ENCODE data around the gene PKIB. TPM values are rescaled to one million over a fixed set of nuclear protein-coding genes. Genes with fewer than 3 reads are reported as not detected.
A peak's percentile ranks its signal among the peaks of the same experiment; 100 is the strongest.

PKIB gene, protein sequence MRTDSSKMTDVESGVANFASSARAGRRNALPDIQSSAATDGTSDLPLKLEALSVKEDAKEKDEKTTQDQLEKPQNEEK
- total RNA-seq: 1 to 10 TPM; 2.5 to 2.6 TPM
- polyA plus RNA-seq: 1 to 10 TPM; 3.5 to 5.1 TPM

DNA sequence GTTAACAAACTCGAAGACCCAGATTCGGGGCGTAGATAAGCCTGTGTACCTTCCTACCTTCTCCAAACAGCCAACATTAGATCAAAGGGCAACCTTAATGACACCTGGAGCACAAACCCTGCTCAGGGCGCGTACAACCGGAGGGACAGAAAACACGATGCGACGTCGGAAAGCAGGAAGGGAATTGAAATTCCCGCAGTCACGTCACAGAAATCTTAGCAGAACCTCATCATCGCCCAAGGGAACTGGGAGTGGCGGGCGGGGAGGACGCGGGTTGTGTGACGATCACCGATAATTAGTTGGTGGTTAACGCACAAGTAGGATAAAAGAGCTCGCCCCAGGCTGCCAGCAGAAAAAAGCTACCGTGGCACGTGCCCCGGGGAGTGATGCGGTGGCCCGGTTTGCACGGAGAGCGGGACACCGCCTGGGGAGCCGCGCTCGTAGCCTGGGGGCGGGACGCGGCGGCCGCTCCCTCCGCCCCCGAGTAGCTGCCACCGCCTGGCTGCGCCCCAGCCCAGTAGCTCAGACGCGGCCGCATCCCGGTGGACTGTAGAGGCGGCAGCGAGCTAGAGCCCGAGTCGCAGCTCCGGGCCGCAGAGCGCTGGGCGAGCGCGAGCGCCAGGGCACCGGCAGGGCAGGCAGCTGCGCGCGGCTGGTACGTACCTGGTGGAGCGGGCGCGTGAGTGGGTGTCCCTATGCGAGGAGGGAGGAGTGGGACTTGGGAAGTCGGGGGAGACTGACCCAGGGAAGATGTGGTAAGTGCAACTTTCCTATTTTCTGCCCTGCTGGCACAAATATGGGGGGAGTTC, at the start of gene PKIB:
PKIB (plus strand) TSS at position 525 of the 809 bp plus-strand sequence. CDS start 107,390 bp downstream, outside the sequence.
- H3K4me1 ChIP-seq (ENCODE audit: control insufficient read depth in 4 of 4, insufficient read depth in 4 of 4, low read length in 3 of 4): peaks cover 0 to 18% (median 14%) of the 10 kb centered on the region in 4 donors
- DNase-seq (ENCODE audit: low spot score): peak; percentile 58
- TF ChIP-seq RAD21 (IDR thresholded peaks at IDR 0.05): peak in 1 of 2 donors; percentile 54
- TF ChIP-seq, protein P1, sequence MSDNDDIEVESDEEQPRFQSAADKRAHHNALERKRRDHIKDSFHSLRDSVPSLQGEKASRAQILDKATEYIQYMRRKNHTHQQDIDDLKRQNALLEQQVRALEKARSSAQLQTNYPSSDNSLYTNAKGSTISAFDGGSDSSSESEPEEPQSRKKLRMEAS (IDR thresholded peaks at IDR 0.05): no peak
- TF ChIP-seq, protein P2, sequence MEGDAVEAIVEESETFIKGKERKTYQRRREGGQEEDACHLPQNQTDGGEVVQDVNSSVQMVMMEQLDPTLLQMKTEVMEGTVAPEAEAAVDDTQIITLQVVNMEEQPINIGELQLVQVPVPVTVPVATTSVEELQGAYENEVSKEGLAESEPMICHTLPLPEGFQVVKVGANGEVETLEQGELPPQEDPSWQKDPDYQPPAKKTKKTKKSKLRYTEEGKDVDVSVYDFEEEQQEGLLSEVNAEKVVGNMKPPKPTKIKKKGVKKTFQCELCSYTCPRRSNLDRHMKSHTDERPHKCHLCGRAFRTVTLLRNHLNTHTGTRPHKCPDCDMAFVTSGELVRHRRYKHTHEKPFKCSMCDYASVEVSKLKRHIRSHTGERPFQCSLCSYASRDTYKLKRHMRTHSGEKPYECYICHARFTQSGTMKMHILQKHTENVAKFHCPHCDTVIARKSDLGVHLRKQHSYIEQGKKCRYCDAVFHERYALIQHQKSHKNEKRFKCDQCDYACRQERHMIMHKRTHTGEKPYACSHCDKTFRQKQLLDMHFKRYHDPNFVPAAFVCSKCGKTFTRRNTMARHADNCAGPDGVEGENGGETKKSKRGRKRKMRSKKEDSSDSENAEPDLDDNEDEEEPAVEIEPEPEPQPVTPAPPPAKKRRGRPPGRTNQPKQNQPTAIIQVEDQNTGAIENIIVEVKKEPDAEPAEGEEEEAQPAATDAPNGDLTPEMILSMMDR (IDR thresholded peaks at IDR 0.05; ENCODE audit: low read depth, low read length, missing input control): peak; percentile 4
- TF ChIP-seq GABPA (IDR thresholded peaks at IDR 0.05 in 1 of 2, conservative IDR thresholded peaks at IDR 0.05 in 1 of 2): peak in 1 of 2 donors; percentile 16
- TF ChIP-seq SP1 (IDR thresholded peaks at IDR 0.05): peak; percentile 4
- peak in 1 of 2 donors; percentile 36 for TF ChIP-seq HNF4A (conservative IDR thresholded peaks at IDR 0.05)
- TF ChIP-seq RXRA (IDR thresholded peaks at IDR 0.05): peak; percentile 33 to 40
- TF ChIP-seq, protein P3, sequence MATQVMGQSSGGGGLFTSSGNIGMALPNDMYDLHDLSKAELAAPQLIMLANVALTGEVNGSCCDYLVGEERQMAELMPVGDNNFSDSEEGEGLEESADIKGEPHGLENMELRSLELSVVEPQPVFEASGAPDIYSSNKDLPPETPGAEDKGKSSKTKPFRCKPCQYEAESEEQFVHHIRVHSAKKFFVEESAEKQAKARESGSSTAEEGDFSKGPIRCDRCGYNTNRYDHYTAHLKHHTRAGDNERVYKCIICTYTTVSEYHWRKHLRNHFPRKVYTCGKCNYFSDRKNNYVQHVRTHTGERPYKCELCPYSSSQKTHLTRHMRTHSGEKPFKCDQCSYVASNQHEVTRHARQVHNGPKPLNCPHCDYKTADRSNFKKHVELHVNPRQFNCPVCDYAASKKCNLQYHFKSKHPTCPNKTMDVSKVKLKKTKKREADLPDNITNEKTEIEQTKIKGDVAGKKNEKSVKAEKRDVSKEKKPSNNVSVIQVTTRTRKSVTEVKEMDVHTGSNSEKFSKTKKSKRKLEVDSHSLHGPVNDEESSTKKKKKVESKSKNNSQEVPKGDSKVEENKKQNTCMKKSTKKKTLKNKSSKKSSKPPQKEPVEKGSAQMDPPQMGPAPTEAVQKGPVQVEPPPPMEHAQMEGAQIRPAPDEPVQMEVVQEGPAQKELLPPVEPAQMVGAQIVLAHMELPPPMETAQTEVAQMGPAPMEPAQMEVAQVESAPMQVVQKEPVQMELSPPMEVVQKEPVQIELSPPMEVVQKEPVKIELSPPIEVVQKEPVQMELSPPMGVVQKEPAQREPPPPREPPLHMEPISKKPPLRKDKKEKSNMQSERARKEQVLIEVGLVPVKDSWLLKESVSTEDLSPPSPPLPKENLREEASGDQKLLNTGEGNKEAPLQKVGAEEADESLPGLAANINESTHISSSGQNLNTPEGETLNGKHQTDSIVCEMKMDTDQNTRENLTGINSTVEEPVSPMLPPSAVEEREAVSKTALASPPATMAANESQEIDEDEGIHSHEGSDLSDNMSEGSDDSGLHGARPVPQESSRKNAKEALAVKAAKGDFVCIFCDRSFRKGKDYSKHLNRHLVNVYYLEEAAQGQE (IDR thresholded peaks at IDR 0.05): no peak
- H3K27me3 ChIP-seq (ENCODE audit: control insufficient read depth in 4 of 4, insufficient read depth in 4 of 4, low read length in 3 of 4): peaks cover 0 to 3% (median 0%) of the 10 kb centered on the region in 4 donors
- H3K36me3 ChIP-seq (ENCODE audit: control insufficient read depth in 4 of 4, insufficient read depth in 3 of 4, low read depth in 1 of 4, low read length in 3 of 4): no peaks in the 10 kb centered on the region
- H3K9me3 ChIP-seq (ENCODE audit: control insufficient read depth in 4 of 4, low read length in 3 of 4): no peaks in the 10 kb centered on the region
- under 1% methylated on average over 66 of the region's 66 CpGs for whole genome bisulfite sequencing
- peak within 1 kb of the TSS; percentile 46 to 93 (median 87) for H3K4me3 ChIP-seq (ENCODE audit: low read depth in 1 of 3, low read length in 3 of 3)
- H3K9ac ChIP-seq (ENCODE audit: low read depth in 1 of 2, low read length in 2 of 2): peak within 1 kb of the TSS; percentile 42 to 54
- H3K27ac ChIP-seq (ENCODE audit: low read depth in 1 of 2, low read length in 2 of 2): peak within 1 kb of the TSS; percentile 63 to 65

DNA sequence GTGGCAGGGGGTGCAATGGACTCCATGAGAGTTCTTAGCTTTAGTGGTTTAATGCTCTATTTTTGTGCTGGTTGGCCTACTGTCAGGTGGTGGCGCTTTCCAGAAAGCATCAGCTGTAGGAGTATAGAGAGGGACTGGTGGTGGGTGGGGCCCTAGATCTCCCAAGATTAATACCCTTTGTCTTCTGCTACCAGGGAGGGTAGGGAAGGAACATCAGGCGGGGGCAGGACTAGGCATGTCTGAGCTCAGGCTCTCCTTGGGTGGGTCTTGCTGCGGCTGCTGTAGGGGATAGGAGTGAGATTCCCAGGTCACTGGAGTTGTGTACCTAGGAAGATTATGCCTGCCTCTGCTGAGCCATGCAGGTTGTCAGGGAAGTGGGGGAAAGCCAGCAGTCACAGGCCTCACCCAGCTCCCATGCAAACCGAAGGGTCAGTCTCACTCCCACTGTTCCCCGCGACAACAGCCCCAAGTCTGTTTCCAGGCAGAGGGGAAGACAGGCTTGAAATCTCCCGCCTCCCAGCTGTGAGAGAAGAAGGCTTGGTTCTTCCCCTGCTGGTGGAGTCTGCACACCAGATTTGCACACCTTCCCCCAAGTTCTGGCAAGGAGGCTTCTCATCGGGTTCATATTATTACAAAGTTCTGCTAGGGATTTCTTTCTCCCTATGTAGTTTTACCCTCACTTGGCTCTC, 46.7 kb upstream of the PKIB start:
- Histone ChIP-seq H3K27me3 (ENCODE audit: control insufficient read depth in 4 of 4, insufficient read depth in 4 of 4, low read length in 3 of 4) (no peaks in the 10 kb centered on the region), H3K9me3 (ENCODE audit: control insufficient read depth in 4 of 4, low read length in 3 of 4) (peaks cover 0 to 3% (median 0%) of the 10 kb centered on the region in 4 donors), H3K27ac (ENCODE audit: low read depth in 1 of 2, low read length in 2 of 2) (no peak overlapping the region), H3K36me3 (ENCODE audit: control insufficient read depth in 4 of 4, insufficient read depth in 3 of 4, low read depth in 1 of 4, low read length in 3 of 4) (no peaks in the 10 kb centered on the region), H3K4me1 (ENCODE audit: control insufficient read depth in 4 of 4, insufficient read depth in 4 of 4, low read length in 3 of 4) (no peaks in the 10 kb centered on the region), H3K9ac (ENCODE audit: low read depth in 1 of 2, low read length in 2 of 2) (no peak overlapping the region), H3K4me3 (ENCODE audit: low read depth in 1 of 3, low read length in 3 of 3) (no peak overlapping the region)
- DNase-seq (ENCODE audit: low spot score): no peak
- WGBS: 94% methylated on average over 8 of the region's 8 CpGs
- TF ChIP-seq TAF1 (conservative IDR thresholded peaks at IDR 0.05) (no peak), EGR1 (IDR thresholded peaks at IDR 0.05; ENCODE audit: low read depth in 2 of 2) (no peak), JUND (IDR thresholded peaks at IDR 0.05) (no peak), HNF4A (conservative IDR thresholded peaks at IDR 0.05) (no peak), YY1 (IDR thresholded peaks at IDR 0.05) (no peak), GABPA (IDR thresholded peaks at IDR 0.05 in 1 of 2, conservative IDR thresholded peaks at IDR 0.05 in 1 of 2) (no peak), RAD21 (IDR thresholded peaks at IDR 0.05) (no peak), FOXA2 (IDR thresholded peaks at IDR 0.05) (no peak), SP1 (IDR thresholded peaks at IDR 0.05) (no peak), HNF4G (IDR thresholded peaks at IDR 0.05) (no peak), NR2F2 (IDR thresholded peaks at IDR 0.05) (no peak), RXRA (IDR thresholded peaks at IDR 0.05) (no peak), FOXA1 (IDR thresholded peaks at IDR 0.05) (no peak)
- TF ChIP-seq, protein P1 (IDR thresholded peaks at IDR 0.05): no peak
- TF ChIP-seq, protein P3 (IDR thresholded peaks at IDR 0.05): no peak
- TF ChIP-seq, protein P2 (IDR thresholded peaks at IDR 0.05; ENCODE audit: low read depth, low read length, missing input control): no peak
